Muscle of leg (tissue), 16 donors: ENCODE measurements around the gene OR10W1. TPM values are rescaled to one million over a fixed set of nuclear protein-coding genes. Genes with fewer than 3 reads are reported as not detected.

Experiments
- DNase-seq: peaks from one replicate; pipeline ENCODE4 v3.0.0; 2013
- H3K27ac ChIP-seq: one replicate; pipeline ENCODE4 v1.5.1; 2013; ENCODE audit warnings: mild to moderate bottlenecking, low read length, control low read depth
- H3K27me3 ChIP-seq: one replicate; pipeline ENCODE4 v1.6.1; 2013; ENCODE audit warnings: low read length; ENCODE audit not compliant: control insufficient read depth, insufficient read depth
- H3K36me3 ChIP-seq: one replicate; pipeline ENCODE4 v1.6.1; 2013; ENCODE audit warnings: low read length; ENCODE audit not compliant: control insufficient read depth, insufficient read depth
- H3K4me1 ChIP-seq: one replicate; pipeline ENCODE4 v1.6.1; 2013; ENCODE audit warnings: low read length; ENCODE audit not compliant: control insufficient read depth, insufficient read depth
- H3K4me3 ChIP-seq: one replicate; pipeline ENCODE4 v1.5.1; 2013; ENCODE audit warnings: low read length, control low read depth
- H3K9me3 ChIP-seq: replicated peaks from 2 replicates; pipeline ENCODE4 v1.6.1; 2013; ENCODE audit warnings: low read depth, low read length; ENCODE audit not compliant: control insufficient read depth
- WGBS: methylation state at CpG from one replicate; pipeline ENCODE4 v1.1.5; 2013; ENCODE audit warnings: missing lambda C conversion rate; ENCODE audit not compliant: insufficient coverage; 5-methylcytosine and 5-hydroxymethylcytosine counted together
- long read RNA-seq, 11 donors: transcript quantifications; one replicate each; lab custom pipeline, GENCODE V29; 2026
- polyA plus RNA-seq, 8 donors: library from polyadenylated mRNA; unstranded; fragments of 120-200 nt; gene quantifications; one replicate each; pipeline versions ENCODE4 v1.2.1 to v1.2.3, GENCODE V29; 2013; ENCODE audit warnings: inconsistent platforms in 1 of 8, low replicate concordance in 1 of 8; ENCODE audit not compliant: insufficient read length in 8 of 8, insufficient read depth in 1 of 8
- total RNA-seq: library from RNA; stranded (reverse); fragments of 120-200 nt; gene quantifications from one replicate; pipeline ENCODE4 v1.2.4, GENCODE V29; 2013

OR10W1 gene, protein sequence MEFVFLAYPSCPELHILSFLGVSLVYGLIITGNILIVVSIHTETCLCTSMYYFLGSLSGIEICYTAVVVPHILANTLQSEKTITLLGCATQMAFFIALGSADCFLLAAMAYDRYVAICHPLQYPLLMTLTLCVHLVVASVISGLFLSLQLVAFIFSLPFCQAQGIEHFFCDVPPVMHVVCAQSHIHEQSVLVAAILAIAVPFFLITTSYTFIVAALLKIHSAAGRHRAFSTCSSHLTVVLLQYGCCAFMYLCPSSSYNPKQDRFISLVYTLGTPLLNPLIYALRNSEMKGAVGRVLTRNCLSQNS
- not detected for total RNA-seq
- polyA plus RNA-seq = not detected
- long read RNA-seq, donor 1 = 0 reads
- long read RNA-seq, donor 2 = 0 reads
- long read RNA-seq, donor 3 = 0 reads
- long read RNA-seq, donor 4 = 0 reads
- long read RNA-seq, donor 5, partial matches to known transcripts = 0 of 1 reads
- long read RNA-seq, donor 5, other reads (novel, unspliced or antisense) = 0 of 1 reads
- long read RNA-seq, donor 6 = 0 reads
- long read RNA-seq, donor 7 = 0 reads
- long read RNA-seq, donor 8 = 0 reads
- long read RNA-seq, donor 9 = 0 reads
- long read RNA-seq, donor 10, partial matches to known transcripts = 0 of 1 reads
- long read RNA-seq, donor 10, other reads (novel, unspliced or antisense) = 0 of 1 reads
- long read RNA-seq, donor 11 = 0 reads

DNA sequence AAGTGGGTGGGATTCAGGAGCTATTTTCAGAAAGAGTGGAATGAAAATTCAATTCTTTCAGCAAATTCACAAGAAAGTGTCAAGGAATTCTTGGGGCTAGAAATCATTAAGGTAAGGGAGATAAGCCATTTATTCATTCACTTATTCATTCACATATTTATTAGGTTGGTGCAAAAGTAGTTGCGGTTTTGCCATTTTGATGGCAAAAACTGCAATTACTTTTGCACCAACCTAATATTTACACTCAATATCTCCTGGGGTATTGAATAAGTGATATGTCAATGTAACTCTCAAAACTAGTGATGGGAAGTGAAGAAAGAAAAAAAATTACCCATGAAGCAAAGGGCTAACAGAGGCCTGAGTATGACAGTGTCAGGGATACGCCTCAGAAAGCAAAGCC lies at the start of gene OR10W1:
OR10W1 (minus strand) TSS at position 119 of the 400 bp plus-strand sequence. CDS start 402 bp downstream, outside the sequence.
- no peak for DNase-seq
- no peaks in the 10 kb centered on the region for H3K36me3 ChIP-seq
- no peaks in the 10 kb centered on the region for H3K4me1 ChIP-seq
- no peak within 1 kb of the TSS for H3K4me3 ChIP-seq
- H3K27ac ChIP-seq = no peak within 1 kb of the TSS
- no CpG with 5 or more reads among the region's 2 CpGs for WGBS
- no peaks in the 10 kb centered on the region for H3K27me3 ChIP-seq
- peaks cover 5% of the 10 kb centered on the region for H3K9me3 ChIP-seq

DNA sequence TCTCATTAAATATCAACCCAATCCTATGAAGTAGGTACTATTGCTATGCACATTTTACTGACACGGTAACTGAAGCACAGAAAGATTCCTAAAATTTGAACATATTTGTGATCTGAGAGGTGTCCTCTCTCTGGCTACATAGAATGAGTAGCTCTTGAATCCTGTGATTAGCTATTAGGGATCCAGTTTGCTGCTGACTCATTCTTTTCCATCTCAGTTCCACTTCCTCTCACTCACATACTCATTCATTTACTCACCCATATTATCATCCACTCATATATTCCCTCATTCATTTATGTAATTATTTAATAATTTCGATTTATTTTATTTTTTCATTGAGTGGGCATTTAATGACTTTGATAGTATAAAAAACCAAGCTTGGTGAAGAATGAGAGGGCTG lies 48.1 kb upstream of the OR10W1 start:
- Histone ChIP-seq H3K27me3 (no peaks in the 10 kb centered on the region), H3K4me1 (no peaks in the 10 kb centered on the region), H3K27ac (no peak overlapping the region), H3K36me3 (no peaks in the 10 kb centered on the region), H3K4me3 (no peak overlapping the region), H3K9me3 (peaks cover 10% of the 10 kb centered on the region)
- no peak for DNase-seq
- no CpG with 5 or more reads among the region's 2 CpGs for WGBS

DNA sequence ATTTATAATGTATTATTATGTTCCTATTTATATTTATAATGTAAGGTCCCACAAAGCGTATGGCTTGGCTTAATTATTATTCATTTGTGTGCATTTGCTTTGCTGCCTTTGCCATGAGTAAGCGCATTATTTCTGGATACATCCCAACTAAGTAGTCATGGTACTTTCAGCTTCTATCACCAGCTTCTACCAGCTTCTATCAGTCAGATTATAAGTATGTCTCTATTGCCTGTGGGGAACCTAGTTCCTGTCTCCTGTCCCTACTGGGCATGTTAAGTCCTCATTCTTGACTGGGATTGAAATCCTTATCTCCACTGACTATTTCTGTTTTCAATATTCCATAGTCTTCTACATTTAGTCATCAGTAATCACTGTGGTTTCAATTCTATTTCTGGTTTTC lies 33.5 kb upstream of the OR10W1 start:
- H3K27ac ChIP-seq = no peak overlapping the region
- H3K27me3 ChIP-seq = no peaks in the 10 kb centered on the region
- H3K4me3 ChIP-seq = no peak overlapping the region
- no peaks in the 10 kb centered on the region for H3K36me3 ChIP-seq
- DNase-seq = no peak
- no CpG with 5 or more reads among the region's 2 CpGs for WGBS
- H3K4me1 ChIP-seq = no peaks in the 10 kb centered on the region
- H3K9me3 ChIP-seq = no peaks in the 10 kb centered on the region

DNA sequence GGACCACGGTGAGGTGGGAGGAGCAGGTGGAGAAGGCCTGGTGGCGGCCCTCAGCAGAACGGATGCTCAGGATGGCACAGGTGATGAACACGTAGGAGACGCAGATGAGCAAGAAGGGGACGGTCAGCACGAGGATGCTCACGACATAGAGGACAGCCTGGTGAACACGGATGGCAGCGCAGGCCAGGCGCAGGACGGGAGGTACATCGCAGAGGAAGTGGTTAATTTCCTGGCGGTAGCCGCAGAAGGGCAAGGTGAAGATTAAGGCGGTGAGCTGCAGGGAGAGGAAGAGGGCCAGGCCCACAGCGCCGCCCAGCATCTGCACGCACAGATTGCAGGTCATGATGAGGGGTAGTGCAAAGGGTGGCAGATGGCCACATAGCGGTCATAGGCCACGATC lies 24.0 kb upstream of the OR10W1 start:
- Histone ChIP-seq H3K36me3 (no peaks in the 10 kb centered on the region), H3K4me3 (no peak overlapping the region), H3K27me3 (no peaks in the 10 kb centered on the region), H3K27ac (no peak overlapping the region), H3K4me1 (no peaks in the 10 kb centered on the region), H3K9me3 (no peaks in the 10 kb centered on the region)
- DNase-seq = no peak
- 85% methylated on average over 21 of the region's 21 CpGs for WGBS

DNA sequence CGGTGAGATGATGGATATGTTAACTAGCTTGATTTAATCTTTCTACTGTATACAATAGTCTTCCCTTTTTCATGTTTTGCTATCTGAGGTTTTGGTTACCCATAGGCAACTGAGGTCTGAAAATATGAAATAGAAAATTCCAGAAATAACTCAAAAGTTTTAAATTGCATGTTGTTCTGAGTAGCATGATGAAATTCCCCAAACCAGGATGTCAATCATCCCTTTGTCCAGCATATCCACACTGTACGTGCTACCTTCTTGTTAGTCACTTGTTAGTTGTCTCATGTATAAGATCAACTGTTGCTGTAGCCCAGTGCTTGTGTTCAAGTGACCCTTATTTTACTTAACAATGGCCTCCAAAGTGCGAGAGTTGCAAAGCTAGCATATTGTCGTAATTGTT lies 21.2 kb upstream of the OR10W1 start:
- Histone ChIP-seq H3K4me1 (no peaks in the 10 kb centered on the region), H3K36me3 (no peaks in the 10 kb centered on the region), H3K9me3 (no peaks in the 10 kb centered on the region), H3K4me3 (no peak overlapping the region), H3K27me3 (no peaks in the 10 kb centered on the region), H3K27ac (no peak overlapping the region)
- no peak for DNase-seq
- no CpG with 5 or more reads among the region's 4 CpGs for WGBS

DNA sequence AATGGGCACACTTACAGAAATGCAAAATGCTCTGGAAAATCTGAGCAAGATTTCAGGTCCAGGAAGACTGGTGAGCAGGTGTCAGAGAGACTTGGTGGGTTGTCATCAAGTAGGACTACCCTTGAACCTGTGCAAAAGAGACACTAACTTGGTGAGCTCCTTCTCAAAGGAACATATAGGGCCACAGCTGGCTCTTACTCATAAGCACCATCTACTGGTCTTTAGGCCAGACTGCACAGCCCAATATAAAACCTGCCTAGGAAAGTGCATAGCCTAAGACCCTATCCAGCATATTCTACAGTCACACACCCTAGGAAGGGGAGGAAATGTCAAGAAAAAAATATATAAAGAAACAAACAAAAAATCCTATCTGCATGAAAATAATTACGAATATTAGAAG lies 18.2 kb upstream of the OR10W1 start:
- no peaks in the 10 kb centered on the region for H3K4me1 ChIP-seq
- H3K27me3 ChIP-seq = no peaks in the 10 kb centered on the region
- DNase-seq = peak; percentile 4
- no peaks in the 10 kb centered on the region for H3K36me3 ChIP-seq
- no CpG with 5 or more reads among the region's 1 CpG for WGBS
- H3K4me3 ChIP-seq = no peak overlapping the region
- H3K9me3 ChIP-seq = peaks cover 8% of the 10 kb centered on the region
- no peak overlapping the region for H3K27ac ChIP-seq

DNA sequence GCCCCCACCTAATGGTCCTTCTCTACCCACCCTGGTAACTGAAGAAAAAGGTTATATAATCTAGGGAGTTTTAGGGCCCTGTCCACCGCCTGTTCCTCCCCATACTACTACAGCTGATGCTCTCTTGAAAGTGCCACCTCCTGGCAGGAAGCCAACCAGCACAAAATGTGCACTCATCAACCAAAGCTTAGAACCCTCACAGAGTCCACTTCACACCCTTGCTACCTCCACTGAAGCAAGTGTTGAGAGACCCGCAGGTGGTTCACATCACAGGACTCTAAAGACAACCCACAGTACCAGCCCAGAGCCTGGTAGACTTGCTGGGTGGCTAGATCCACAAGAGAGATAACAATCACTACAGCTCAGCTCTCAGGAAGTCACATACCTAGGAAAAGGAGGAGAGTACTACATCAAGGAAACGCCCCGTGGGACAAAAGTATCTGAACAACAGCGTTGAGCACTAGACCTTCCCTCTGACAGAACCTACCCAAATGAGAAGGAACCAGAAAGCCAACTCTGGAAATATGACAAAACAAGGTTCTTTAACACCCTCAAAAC lies 17.5 kb upstream of the OR10W1 start:
- DNase-seq = no peak
- Histone ChIP-seq H3K36me3 (no peaks in the 10 kb centered on the region), H3K4me1 (no peaks in the 10 kb centered on the region), H3K27ac (no peak overlapping the region), H3K4me3 (no peak overlapping the region), H3K27me3 (no peaks in the 10 kb centered on the region), H3K9me3 (peaks cover 8% of the 10 kb centered on the region)
- 40% methylated on average over 2 of the region's 5 CpGs for WGBS

DNA sequence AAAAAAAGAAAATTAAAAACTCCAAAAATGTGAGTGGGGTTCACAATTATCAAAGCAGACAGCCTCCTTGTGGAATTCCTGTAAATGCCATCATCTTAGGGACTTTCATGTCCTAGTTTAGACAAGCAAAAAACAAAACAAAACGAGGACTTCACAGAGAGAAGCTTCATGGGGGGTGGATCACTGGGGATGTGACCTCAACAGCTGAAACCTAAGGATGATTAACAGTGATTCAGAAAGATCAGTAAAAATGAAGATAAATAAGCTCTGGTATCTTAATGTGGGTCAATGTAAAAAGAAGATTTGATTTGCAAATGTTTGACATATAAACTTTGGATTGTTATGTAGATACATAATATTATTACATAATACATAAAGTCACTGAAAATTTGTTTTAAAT lies 8.1 kb upstream of the OR10W1 start:
- no peaks in the 10 kb centered on the region for H3K27me3 ChIP-seq
- DNase-seq = no peak
- no CpG with 5 or more reads among the region's 1 CpG for WGBS
- H3K9me3 ChIP-seq = no peaks in the 10 kb centered on the region
- H3K36me3 ChIP-seq = no peaks in the 10 kb centered on the region
- no peaks in the 10 kb centered on the region for H3K4me1 ChIP-seq
- H3K27ac ChIP-seq = no peak overlapping the region
- no peak overlapping the region for H3K4me3 ChIP-seq

DNA sequence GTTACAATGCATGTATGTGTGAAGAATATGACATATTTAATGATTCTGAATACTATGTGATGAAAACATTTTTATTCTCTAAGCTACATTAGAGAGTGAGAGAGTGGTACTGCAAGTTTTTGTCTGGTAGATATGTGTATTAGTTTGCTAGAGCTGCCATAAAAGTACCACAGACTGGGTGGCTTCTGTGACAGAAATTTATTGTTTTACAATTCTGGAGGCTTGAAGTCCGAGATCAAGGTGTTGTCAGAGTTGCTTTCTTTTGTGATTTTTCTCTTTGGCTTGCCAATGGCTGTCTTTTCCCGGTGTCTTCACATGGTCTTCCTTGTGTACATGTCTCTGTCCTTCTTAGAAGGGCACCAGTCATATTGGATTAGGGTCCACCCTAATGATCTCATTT lies 6.9 kb upstream of the OR10W1 start:
- Histone ChIP-seq H3K4me3 (no peak overlapping the region), H3K27me3 (no peaks in the 10 kb centered on the region), H3K4me1 (no peaks in the 10 kb centered on the region), H3K36me3 (no peaks in the 10 kb centered on the region), H3K9me3 (no peaks in the 10 kb centered on the region), H3K27ac (no peak overlapping the region)
- no CpG with 5 or more reads among the region's 2 CpGs for WGBS
- DNase-seq = no peak

DNA sequence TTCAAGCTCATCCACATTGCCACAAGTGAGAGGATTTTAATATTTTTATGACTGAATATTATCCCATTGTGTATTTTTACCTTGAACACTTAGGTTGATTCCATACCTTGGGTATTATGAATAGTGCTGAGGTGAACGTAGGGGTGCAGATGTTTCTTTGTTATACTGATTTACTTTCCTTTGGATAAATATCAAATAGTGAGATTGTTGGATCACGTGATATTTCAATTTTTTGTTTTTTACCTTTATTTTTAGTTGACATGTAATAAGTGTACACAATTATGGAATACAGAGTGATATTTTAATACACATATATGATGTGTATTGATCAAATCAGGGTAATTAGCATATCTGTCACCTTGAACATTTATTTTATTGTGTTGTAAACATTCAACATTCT lies 8.1 kb downstream of the OR10W1 start:
- Histone ChIP-seq H3K9me3 (no peaks in the 10 kb centered on the region), H3K4me1 (no peaks in the 10 kb centered on the region), H3K27me3 (no peaks in the 10 kb centered on the region), H3K27ac (no peak overlapping the region), H3K36me3 (no peaks in the 10 kb centered on the region), H3K4me3 (no peak overlapping the region)
- no peak for DNase-seq
- no CpG with 5 or more reads among the region's 2 CpGs for WGBS
